HepG2 (cell line): ENCODE results near the gene ENPP7. TPM values are rescaled to one million over a fixed set of nuclear protein-coding genes. Genes with fewer than 3 reads are reported as not detected.

Experiments
- KDM6A ChIP-seq: IDR thresholded peaks from 2 replicates; pipeline ENCODE4 v1.6.1; 2016; ENCODE audit warnings: low read depth
- MATR3 ChIP-seq: sonication (generic); formaldehyde crosslinking; IDR thresholded peaks from 2 replicates; pipeline ENCODE4 v1.4.0; 2020; ENCODE audit warnings: missing genetic modification reagents
- MEIS2 ChIP-seq: sonication (generic); formaldehyde crosslinking; IDR thresholded peaks from 2 replicates; pipeline ENCODE4 v1.9.0; 2021; ENCODE audit warnings: mild to moderate bottlenecking, missing genetic modification reagents
- SKI ChIP-seq: fragments of 450-650 bp; IDR thresholded peaks from one replicate; pipeline ENCODE4 v1.6.1; 2018; ENCODE audit warnings: mild to moderate bottlenecking; ENCODE audit not compliant: partially characterized antibody
- ZFYVE20 ChIP-seq: sonication (generic); formaldehyde crosslinking; IDR thresholded peaks from 2 replicates; pipeline ENCODE4 v1.8.0; 2023; ENCODE audit warnings: low read depth, mild to moderate bottlenecking, moderate library complexity, missing genetic modification reagents, borderline replicate concordance
- ZNF260 ChIP-seq: sonication (generic); formaldehyde crosslinking; IDR thresholded peaks from 2 replicates; pipeline ENCODE4 v1.4.0; 2020; ENCODE audit warnings: missing genetic modification reagents, low read depth, mild to moderate bottlenecking, borderline replicate concordance
- ZNF282 ChIP-seq: fragments of 450-650 bp; IDR thresholded peaks from 2 replicates; pipeline ENCODE4 v1.6.1; 2018; ENCODE audit not compliant: partially characterized antibody
- ZNF552 ChIP-seq: sonication (generic); formaldehyde crosslinking; IDR thresholded peaks from 2 replicates; pipeline ENCODE4 v1.9.0; 2022; ENCODE audit warnings: missing genetic modification reagents, mild to moderate bottlenecking, borderline replicate concordance
- ZNF674 ChIP-seq: sonication (generic); formaldehyde crosslinking; IDR thresholded peaks from 2 replicates; pipeline ENCODE4 v1.5.0; 2020; ENCODE audit warnings: low read depth, mild to moderate bottlenecking, missing genetic modification reagents
- ZNF772 ChIP-seq: sonication (generic); formaldehyde crosslinking; IDR thresholded peaks from 2 replicates; pipeline ENCODE4 v1.5.0; 2020; ENCODE audit warnings: mild to moderate bottlenecking, missing genetic modification reagents
- ZNF777 ChIP-seq: sonication (generic); formaldehyde crosslinking; IDR thresholded peaks from 2 replicates; pipeline ENCODE4 v1.4.0; 2020; ENCODE audit warnings: missing genetic modification reagents
- ZNF841 ChIP-seq: sonication (generic); formaldehyde crosslinking; IDR thresholded peaks from 2 replicates; pipeline ENCODE4 v1.8.1; 2023; ENCODE audit warnings: missing genetic modification reagents, borderline replicate concordance
- ZSCAN22 ChIP-seq: sonication (generic); formaldehyde crosslinking; IDR thresholded peaks from 2 replicates; pipeline ENCODE4 v1.4.0; 2020; ENCODE audit warnings: mild to moderate bottlenecking, missing genetic modification reagents
- polyA plus RNA-seq, 8 experiments: library from polyadenylated mRNA; depleted of rRNA in 3 of 8; stranded (reverse) in 7 of 8; unstranded in 1 of 8; fragments of >200 nt; fragmentation: Illumina TruSeq in 4 of 8; extraction: Trizol in 4 of 8; gene quantifications; 2 replicates each; pipeline versions ENCODE4 v1.2.1 to v1.2.3, GENCODE V29; 2011 to 2016; ENCODE audit warnings: low read depth in 4 of 8, missing spikeins in 1 of 8, mixed read lengths in 1 of 8; ENCODE audit not compliant: insufficient read depth in 1 of 8
- total RNA-seq, 5 experiments: library from RNA; depleted of rRNA; stranded (reverse); fragments of >200 nt; fragmentation: Illumina TruSeq; extraction: Trizol; gene quantifications; 2 replicates each; pipeline ENCODE4 v1.2.3, GENCODE V29; 2016; ENCODE audit warnings: low read depth in 1 of 5
- TF ChIP-seq, protein P1 (sequence below): sonication (generic); formaldehyde crosslinking; IDR thresholded peaks from 2 replicates; pipeline ENCODE4 v1.8.0; 2022; ENCODE audit warnings: missing genetic modification reagents, mild to moderate bottlenecking, inconsistent platforms, borderline replicate concordance
- TF ChIP-seq, protein P2 (sequence below): IDR thresholded peaks from 2 replicates; pipeline ENCODE4 v1.6.1; 2012; ENCODE audit warnings: low read depth, low read length, improper control_type of control experiment
- TF ChIP-seq, protein P3 (sequence below): sonication (generic); formaldehyde crosslinking; IDR thresholded peaks from 2 replicates; pipeline ENCODE4 v1.8.1; 2023; ENCODE audit warnings: mild to moderate bottlenecking, missing genetic modification reagents
- TF ChIP-seq, protein P4 (sequence below): sonication (generic); formaldehyde crosslinking; IDR thresholded peaks from 2 replicates; pipeline ENCODE4 v1.4.0; 2020; ENCODE audit warnings: mild to moderate bottlenecking, missing genetic modification reagents, borderline replicate concordance
- TF ChIP-seq, protein P5 (sequence below): sonication (generic); formaldehyde crosslinking; IDR thresholded peaks from 2 replicates; pipeline ENCODE4 v1.4.0; 2020; ENCODE audit warnings: missing genetic modification reagents; ENCODE audit errors: not compliant biosample characterization
- TF ChIP-seq, protein P6 (sequence below): sonication (generic); formaldehyde crosslinking; IDR thresholded peaks from 2 replicates; pipeline ENCODE4 v1.4.0; 2020; ENCODE audit warnings: missing genetic modification reagents, borderline replicate concordance

The ENPP7 gene
- total and polyA plus RNA-seq, 2 of the 13 experiments (the other 11 are each of a cell fraction or from before 2014, with no cell fraction given), result 1.1 to 2.2 TPM

DNA sequence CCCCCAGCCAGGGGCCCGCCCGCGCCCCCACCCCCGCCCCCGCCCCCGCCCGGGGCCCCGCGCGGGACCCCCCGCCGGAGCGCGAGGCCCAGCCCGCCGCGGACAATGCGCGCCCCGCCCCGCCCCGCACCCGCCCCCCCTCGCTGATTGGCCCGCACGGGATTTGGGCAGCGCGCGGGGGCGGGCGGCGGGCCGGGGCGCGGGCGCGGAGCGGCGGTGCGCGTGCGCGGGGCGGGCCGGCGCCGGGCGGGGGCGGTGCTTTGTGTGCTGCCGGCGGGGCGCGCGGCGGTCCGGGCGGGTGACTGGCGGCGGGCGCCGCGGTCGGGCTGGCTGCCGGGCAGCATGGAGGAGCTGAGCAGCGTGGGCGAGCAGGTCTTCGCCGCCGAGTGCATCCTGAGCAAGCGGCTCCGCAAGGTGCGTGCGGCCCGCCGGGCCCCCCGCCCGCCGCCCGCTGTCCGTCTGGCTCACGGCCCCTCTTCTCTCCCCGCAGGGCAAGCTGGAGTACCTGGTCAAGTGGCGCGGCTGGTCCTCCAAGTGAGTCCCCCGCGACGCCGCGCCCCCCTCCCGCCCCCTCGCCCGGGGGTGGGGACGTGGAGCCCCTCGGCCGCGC is 47.3 kb downstream of the ENPP7 start, which contains the start of gene CBX2 (continued):
- TF ChIP-seq, protein P1, sequence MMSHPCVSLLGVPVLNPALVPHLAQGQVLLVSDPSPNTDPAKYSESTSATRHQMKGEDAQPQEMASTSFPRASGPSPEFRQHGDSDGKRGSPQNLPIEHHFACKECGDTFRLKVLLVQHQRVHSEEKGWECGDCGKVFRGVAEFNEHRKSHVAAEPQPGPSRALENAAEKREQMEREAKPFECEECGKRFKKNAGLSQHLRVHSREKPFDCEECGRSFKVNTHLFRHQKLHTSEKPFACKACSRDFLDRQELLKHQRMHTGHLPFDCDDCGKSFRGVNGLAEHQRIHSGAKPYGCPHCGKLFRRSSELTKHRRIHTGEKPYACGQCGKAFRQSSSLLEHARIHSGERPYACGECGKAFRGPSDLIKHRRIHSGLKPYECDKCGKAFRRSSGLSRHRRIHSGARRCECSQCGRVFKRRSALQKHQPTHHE, result no peak
- no peak for TF ChIP-seq ZFYVE20
- TF ChIP-seq KDM6A (CRISPR knock-in tag), result no peak
- no peak for TF ChIP-seq ZNF552 (CRISPR knock-in tag)
- no peak for TF ChIP-seq ZNF772 (CRISPR knock-in tag)
- TF ChIP-seq ZNF674, result 0 out of 2 replicates have a peak, but pooled peaks have one; percentile 37
- TF ChIP-seq, protein P2, sequence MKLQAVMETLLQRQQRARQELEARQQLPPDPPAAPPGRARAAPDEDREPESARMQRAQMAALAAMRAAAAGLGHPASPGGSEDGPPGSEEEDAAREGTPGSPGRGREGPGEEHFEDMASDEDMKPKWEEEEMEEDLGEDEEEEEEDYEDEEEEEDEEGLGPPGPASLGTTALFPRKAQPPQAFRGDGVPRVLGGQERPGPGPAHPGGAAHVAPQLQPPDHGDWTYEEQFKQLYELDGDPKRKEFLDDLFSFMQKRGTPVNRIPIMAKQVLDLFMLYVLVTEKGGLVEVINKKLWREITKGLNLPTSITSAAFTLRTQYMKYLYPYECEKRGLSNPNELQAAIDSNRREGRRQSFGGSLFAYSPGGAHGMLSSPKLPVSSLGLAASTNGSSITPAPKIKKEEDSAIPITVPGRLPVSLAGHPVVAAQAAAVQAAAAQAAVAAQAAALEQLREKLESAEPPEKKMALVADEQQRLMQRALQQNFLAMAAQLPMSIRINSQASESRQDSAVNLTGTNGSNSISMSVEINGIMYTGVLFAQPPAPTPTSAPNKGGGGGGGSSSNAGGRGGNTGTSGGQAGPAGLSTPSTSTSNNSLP, result no peak
- no peak for TF ChIP-seq ZNF841 (CRISPR knock-in tag)
- no peak for TF ChIP-seq ZSCAN22 (CRISPR knock-in tag)
- TF ChIP-seq, protein P3, sequence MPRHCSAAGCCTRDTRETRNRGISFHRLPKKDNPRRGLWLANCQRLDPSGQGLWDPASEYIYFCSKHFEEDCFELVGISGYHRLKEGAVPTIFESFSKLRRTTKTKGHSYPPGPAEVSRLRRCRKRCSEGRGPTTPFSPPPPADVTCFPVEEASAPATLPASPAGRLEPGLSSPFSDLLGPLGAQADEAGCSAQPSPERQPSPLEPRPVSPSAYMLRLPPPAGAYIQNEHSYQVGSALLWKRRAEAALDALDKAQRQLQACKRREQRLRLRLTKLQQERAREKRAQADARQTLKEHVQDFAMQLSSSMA (CRISPR knock-in tag), result no peak
- TF ChIP-seq MEIS2, result no peak
- TF ChIP-seq MATR3, result no peak
- TF ChIP-seq ZNF260 (CRISPR knock-in tag), result no peak
- TF ChIP-seq, protein P4, sequence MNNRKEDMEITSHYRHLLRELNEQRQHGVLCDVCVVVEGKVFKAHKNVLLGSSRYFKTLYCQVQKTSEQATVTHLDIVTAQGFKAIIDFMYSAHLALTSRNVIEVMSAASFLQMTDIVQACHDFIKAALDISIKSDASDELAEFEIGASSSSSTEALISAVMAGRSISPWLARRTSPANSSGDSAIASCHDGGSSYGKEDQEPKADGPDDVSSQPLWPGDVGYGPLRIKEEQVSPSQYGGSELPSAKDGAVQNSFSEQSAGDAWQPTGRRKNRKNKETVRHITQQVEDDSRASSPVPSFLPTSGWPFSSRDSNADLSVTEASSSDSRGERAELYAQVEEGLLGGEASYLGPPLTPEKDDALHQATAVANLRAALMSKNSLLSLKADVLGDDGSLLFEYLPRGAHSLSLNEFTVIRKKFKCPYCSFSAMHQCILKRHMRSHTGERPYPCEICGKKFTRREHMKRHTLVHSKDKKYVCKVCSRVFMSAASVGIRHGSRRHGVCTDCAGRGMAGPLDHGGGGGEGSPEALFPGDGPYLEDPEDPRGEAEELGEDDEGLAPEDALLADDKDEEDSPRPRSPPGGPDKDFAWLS (CRISPR knock-in tag), result no peak
- TF ChIP-seq ZNF777 (CRISPR knock-in tag), result peak; percentile 80; the same call in 1 of the 2 replicates
- TF ChIP-seq SKI, result peak; percentile 32
- TF ChIP-seq ZNF282, result no peak
- TF ChIP-seq, protein P5, sequence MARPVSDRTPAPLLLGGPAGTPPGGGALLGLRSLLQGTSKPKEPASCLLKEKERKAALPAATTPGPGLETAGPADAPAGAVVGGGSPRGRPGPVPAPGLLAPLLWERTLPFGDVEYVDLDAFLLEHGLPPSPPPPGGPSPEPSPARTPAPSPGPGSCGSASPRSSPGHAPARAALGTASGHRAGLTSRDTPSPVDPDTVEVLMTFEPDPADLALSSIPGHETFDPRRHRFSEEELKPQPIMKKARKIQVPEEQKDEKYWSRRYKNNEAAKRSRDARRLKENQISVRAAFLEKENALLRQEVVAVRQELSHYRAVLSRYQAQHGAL (CRISPR knock-in tag), result no peak
- TF ChIP-seq, protein P6, sequence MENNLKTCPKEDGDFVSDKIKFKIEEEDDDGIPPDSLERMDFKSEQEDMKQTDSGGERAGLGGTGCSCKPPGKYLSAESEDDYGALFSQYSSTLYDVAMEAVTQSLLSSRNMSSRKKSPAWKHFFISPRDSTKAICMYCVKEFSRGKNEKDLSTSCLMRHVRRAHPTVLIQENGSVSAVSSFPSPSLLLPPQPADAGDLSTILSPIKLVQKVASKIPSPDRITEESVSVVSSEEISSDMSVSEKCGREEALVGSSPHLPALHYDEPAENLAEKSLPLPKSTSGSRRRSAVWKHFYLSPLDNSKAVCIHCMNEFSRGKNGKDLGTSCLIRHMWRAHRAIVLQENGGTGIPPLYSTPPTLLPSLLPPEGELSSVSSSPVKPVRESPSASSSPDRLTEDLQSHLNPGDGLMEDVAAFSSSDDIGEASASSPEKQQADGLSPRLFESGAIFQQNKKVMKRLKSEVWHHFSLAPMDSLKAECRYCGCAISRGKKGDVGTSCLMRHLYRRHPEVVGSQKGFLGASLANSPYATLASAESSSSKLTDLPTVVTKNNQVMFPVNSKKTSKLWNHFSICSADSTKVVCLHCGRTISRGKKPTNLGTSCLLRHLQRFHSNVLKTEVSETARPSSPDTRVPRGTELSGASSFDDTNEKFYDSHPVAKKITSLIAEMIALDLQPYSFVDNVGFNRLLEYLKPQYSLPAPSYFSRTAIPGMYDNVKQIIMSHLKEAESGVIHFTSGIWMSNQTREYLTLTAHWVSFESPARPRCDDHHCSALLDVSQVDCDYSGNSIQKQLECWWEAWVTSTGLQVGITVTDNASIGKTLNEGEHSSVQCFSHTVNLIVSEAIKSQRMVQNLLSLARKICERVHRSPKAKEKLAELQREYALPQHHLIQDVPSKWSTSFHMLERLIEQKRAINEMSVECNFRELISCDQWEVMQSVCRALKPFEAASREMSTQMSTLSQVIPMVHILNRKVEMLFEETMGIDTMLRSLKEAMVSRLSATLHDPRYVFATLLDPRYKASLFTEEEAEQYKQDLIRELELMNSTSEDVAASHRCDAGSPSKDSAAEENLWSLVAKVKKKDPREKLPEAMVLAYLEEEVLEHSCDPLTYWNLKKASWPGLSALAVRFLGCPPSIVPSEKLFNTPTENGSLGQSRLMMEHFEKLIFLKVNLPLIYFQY (CRISPR knock-in tag), result no peak
